A549 (cell line): ENCODE results near the gene OPA1.
"Not testable (repeated sequence)": the region's sequence is repeated elsewhere in the genome, so short reads cannot be mapped to it uniquely, and the experiment has no call there.

Source experiments
- CBX8 ChIP-seq: fragments of 200-600 bp; sonication (generic); IDR thresholded peaks from 2 replicates; pipeline ENCODE4 v1.6.1; 2016
- CHD2 ChIP-seq: fragments of 150-350 bp; IDR thresholded peaks from 2 replicates; pipeline ENCODE4 v1.6.1; 2014; ENCODE audit warnings: low read length; ENCODE audit not compliant: partially characterized antibody
- EHF ChIP-seq: fragments of 250-450 bp; sonication (Bioruptor Pico); IDR thresholded peaks from 2 replicates; pipeline ENCODE4 v1.5.0; 2020; ENCODE audit warnings: mild to moderate bottlenecking
- EP300 ChIP-seq, 2 experiments: fragments of >200 bp; sonication (Bioruptor Twin); formaldehyde crosslinking; IDR thresholded peaks; 2 replicates in 1 of 2; 3 replicates in 1 of 2; pipeline ENCODE4 v1.6.1; 2016 to 2017
- ESRRA ChIP-seq: fragments of 150-350 bp; IDR thresholded peaks from 2 replicates; pipeline ENCODE4 v1.6.1; 2014; ENCODE audit warnings: mild to moderate bottlenecking, low read length, borderline replicate concordance
- POLR2A ChIP-seq: IDR thresholded peaks from 2 replicates; pipeline ENCODE4 v1.6.1; 2012; ENCODE audit warnings: mild to moderate bottlenecking, low read length
- RFX5 ChIP-seq: fragments of 450-650 bp; IDR thresholded peaks from 2 replicates; pipeline ENCODE4 v1.7.1; 2014; ENCODE audit warnings: antibody characterized with exemption, mild to moderate bottlenecking, moderate library complexity
- TF ChIP-seq, protein P1 (sequence below): fragments of 250-450 bp; sonication (Bioruptor Pico); IDR thresholded peaks from 2 replicates; pipeline ENCODE4 v1.5.0; 2021; ENCODE audit warnings: mild to moderate bottlenecking, moderate library complexity, borderline replicate concordance
- TF ChIP-seq, protein P2 (sequence below): fragments of >200 bp; sonication (Bioruptor Twin); formaldehyde crosslinking; IDR thresholded peaks from 3 replicates; pipeline ENCODE4 v1.6.1; 2016
- TF ChIP-seq, protein P3 (sequence below): fragments of >200 bp; sonication (Bioruptor Twin); formaldehyde crosslinking; IDR thresholded peaks from 3 replicates; pipeline ENCODE4 v1.5.1; 2016
- TF ChIP-seq, protein P4 (sequence below): fragments of 150-350 bp; IDR thresholded peaks from 2 replicates; pipeline ENCODE4 v1.6.1; 2014; ENCODE audit warnings: low read depth, mild to moderate bottlenecking, low read length

DNA sequence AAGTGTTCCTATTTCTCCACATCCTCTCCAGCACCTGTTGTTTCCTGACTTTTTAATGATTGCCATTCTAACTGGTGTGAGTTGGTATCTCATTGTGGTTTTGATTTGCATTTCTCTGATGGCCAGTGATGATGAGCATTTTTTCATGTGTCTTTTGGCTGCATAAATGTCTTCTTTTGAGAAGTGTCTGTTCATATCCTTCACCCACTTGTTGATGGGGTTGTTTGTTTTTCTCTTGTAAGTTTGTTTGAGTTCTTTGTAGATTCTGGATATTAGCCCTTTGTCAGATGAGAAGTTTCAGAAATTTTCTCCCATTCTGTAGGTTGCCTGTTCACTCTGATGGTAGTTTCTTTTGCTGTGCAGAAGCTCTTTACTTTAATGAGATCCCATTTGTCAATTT, 13.9 kb downstream of the OPA1 start:
- not testable (repeated sequence) for TF ChIP-seq CHD2; EHF (CRISPR knock-in tag); RFX5; POLR2A; CBX8; EP300 (IDR thresholded peaks at IDR 0.05); ESRRA
- TF ChIP-seq, protein P1, sequence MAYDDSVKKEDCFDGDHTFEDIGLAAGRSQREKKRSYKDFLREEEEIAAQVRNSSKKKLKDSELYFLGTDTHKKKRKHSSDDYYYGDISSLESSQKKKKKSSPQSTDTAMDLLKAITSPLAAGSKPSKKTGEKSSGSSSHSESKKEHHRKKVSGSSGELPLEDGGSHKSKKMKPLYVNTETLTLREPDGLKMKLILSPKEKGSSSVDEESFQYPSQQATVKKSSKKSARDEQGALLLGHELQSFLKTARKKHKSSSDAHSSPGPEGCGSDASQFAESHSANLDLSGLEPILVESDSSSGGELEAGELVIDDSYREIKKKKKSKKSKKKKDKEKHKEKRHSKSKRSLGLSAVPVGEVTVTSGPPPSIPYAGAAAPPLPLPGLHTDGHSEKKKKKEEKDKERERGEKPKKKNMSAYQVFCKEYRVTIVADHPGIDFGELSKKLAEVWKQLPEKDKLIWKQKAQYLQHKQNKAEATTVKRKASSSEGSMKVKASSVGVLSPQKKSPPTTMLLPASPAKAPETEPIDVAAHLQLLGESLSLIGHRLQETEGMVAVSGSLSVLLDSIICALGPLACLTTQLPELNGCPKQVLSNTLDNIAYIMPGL (CRISPR knock-in tag): not testable (repeated sequence)
- TF ChIP-seq, protein P2, sequence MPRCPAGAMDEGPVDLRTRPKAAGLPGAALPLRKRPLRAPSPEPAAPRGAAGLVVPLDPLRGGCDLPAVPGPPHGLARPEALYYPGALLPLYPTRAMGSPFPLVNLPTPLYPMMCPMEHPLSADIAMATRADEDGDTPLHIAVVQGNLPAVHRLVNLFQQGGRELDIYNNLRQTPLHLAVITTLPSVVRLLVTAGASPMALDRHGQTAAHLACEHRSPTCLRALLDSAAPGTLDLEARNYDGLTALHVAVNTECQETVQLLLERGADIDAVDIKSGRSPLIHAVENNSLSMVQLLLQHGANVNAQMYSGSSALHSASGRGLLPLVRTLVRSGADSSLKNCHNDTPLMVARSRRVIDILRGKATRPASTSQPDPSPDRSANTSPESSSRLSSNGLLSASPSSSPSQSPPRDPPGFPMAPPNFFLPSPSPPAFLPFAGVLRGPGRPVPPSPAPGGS: not testable (repeated sequence)
- TF ChIP-seq, protein P3, sequence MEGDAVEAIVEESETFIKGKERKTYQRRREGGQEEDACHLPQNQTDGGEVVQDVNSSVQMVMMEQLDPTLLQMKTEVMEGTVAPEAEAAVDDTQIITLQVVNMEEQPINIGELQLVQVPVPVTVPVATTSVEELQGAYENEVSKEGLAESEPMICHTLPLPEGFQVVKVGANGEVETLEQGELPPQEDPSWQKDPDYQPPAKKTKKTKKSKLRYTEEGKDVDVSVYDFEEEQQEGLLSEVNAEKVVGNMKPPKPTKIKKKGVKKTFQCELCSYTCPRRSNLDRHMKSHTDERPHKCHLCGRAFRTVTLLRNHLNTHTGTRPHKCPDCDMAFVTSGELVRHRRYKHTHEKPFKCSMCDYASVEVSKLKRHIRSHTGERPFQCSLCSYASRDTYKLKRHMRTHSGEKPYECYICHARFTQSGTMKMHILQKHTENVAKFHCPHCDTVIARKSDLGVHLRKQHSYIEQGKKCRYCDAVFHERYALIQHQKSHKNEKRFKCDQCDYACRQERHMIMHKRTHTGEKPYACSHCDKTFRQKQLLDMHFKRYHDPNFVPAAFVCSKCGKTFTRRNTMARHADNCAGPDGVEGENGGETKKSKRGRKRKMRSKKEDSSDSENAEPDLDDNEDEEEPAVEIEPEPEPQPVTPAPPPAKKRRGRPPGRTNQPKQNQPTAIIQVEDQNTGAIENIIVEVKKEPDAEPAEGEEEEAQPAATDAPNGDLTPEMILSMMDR: not testable (repeated sequence)
- TF ChIP-seq, protein P4, sequence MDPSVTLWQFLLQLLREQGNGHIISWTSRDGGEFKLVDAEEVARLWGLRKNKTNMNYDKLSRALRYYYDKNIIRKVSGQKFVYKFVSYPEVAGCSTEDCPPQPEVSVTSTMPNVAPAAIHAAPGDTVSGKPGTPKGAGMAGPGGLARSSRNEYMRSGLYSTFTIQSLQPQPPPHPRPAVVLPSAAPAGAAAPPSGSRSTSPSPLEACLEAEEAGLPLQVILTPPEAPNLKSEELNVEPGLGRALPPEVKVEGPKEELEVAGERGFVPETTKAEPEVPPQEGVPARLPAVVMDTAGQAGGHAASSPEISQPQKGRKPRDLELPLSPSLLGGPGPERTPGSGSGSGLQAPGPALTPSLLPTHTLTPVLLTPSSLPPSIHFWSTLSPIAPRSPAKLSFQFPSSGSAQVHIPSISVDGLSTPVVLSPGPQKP: not testable (repeated sequence)
